HEK293 (cell line): Measurements from ENCODE around the gene WNT9B.

ENCODE experiments used
- CTCF ChIP-seq: fragments of 450-650 bp; formaldehyde crosslinking; IDR thresholded peaks from 2 replicates; pipeline ENCODE4 v1.5.1; 2016; ENCODE audit warnings: missing biosample characterization, missing genetic modification characterization
- PATZ1 ChIP-seq: fragments of 450-650 bp; formaldehyde crosslinking; IDR thresholded peaks from 2 replicates; pipeline ENCODE4 v1.5.1; 2016; ENCODE audit warnings: missing biosample characterization, missing genetic modification characterization
- SETDB1 ChIP-seq: IDR thresholded peaks from one replicate; pipeline ENCODE4 v1.6.1; 2017; ENCODE audit warnings: mild to moderate bottlenecking, low read length, moderate library complexity, mixed read lengths; ENCODE audit not compliant: insufficient read length
- YY1 ChIP-seq: fragments of 450-650 bp; formaldehyde crosslinking; IDR thresholded peaks from 2 replicates; pipeline ENCODE4 v1.5.1; 2018; ENCODE audit warnings: missing biosample characterization, missing genetic modification characterization
- ZBTB1 ChIP-seq: fragments of 450-650 bp; formaldehyde crosslinking; IDR thresholded peaks from 2 replicates; pipeline ENCODE4 v1.5.1; 2016; ENCODE audit warnings: missing biosample characterization, missing genetic modification characterization
- ZNF133 ChIP-seq: fragments of 450-650 bp; formaldehyde crosslinking; IDR thresholded peaks from 2 replicates; pipeline ENCODE4 v1.5.1; 2016; ENCODE audit warnings: missing biosample characterization, missing genetic modification characterization
- ZNF148 ChIP-seq: fragments of 450-650 bp; formaldehyde crosslinking; IDR thresholded peaks from 2 replicates; pipeline ENCODE4 v1.5.0; 2017; ENCODE audit warnings: missing biosample characterization, missing genetic modification characterization, borderline replicate concordance
- ZNF362 ChIP-seq: fragments of 450-650 bp; formaldehyde crosslinking; IDR thresholded peaks from 2 replicates; pipeline ENCODE4 v1.5.1; 2016; ENCODE audit warnings: missing biosample characterization, missing genetic modification characterization
- ZNF473 ChIP-seq: fragments of 450-650 bp; formaldehyde crosslinking; IDR thresholded peaks from 2 replicates; pipeline ENCODE4 v1.5.1; 2017; ENCODE audit warnings: missing biosample characterization, missing genetic modification characterization
- ZNF549 ChIP-seq: fragments of 450-650 bp; IDR thresholded peaks from 2 replicates; pipeline ENCODE4 v1.5.1; 2018; ENCODE audit warnings: missing biosample characterization, missing genetic modification characterization, mild to moderate bottlenecking, inconsistent platforms, moderate library complexity

- TF ChIP-seq ZNF133 (tag by site-specific recombination) (no peak), PATZ1 (tag by site-specific recombination) (no peak), CTCF (no peak), YY1 (tag by site-specific recombination) (no peak), SETDB1 (no peak), ZNF473 (tag by site-specific recombination) (no peak), ZBTB1 (tag by site-specific recombination) (no peak), ZNF549 (tag by site-specific recombination) (no peak), ZNF148 (no peak), ZNF362 (tag by site-specific recombination) (no peak)
Measured at GRCh38 chr17:46820592-46821450, 30.6 kb upstream of the WNT9B start.
